Camera-type eye (tissue), 1 donor: Measurements from ENCODE around the gene NUDT8. TPM values are rescaled to one million over a fixed set of nuclear protein-coding genes. Genes with fewer than 3 reads are reported as not detected.

Experiments used
- total RNA-seq: library from RNA; depleted of rRNA; stranded (reverse); fragments of >200 nt; gene quantifications from one replicate; pipeline ENCODE4 v1.2.3, GENCODE V29; 2014

NUDT8 gene
- total RNA-seq, result 3.7 TPM

GRCh38 chr11:67629386-67630227 lies at the start of gene NUDT8:
Gene NUDT8, minus strand, starts transcription at chr11:67629937. Its CDS starts 26 bp downstream, at chr11:67629911.

GRCh38 chr11:67674442-67674871 lies 44.7 kb upstream of the NUDT8 start, which contains the start of gene ALDH3B2:
Gene ALDH3B2, minus strand, starts transcription at chr11:67674623. Its CDS starts 7,688 bp downstream, at chr11:67666935.

GRCh38 chr11:67639438-67639859 lies 9.7 kb upstream of the NUDT8 start, which contains the start of gene TBX10:
Gene TBX10, minus strand, starts transcription at chr11:67639763. Its CDS starts 291 bp downstream, at chr11:67639472.

GRCh38 chr11:67606492-67607295 lies 23.0 kb downstream of the NUDT8 start, which contains the start of gene NDUFV1:
Gene NDUFV1, plus strand, starts transcription at chr11:67606936. Its CDS starts 69 bp downstream, at chr11:67607005.

GRCh38 chr11:67583247-67584204 lies 46.2 kb downstream of the NUDT8 start, which contains the start of gene GSTP1:
Gene GSTP1, plus strand, starts transcription at chr11:67583812. Its CDS starts 32 bp downstream, at chr11:67583844.

Other genes with a start within 250 kb of the NUDT8 start
- 26.6 TPM for gene RAD9A, start 238.0 kb downstream of the NUDT8 start, total RNA-seq
- 85.5 TPM for gene PPP1CA, start 228.1 kb downstream of the NUDT8 start, total RNA-seq
- gene TBC1D10C, start 225.9 kb downstream of the NUDT8 start, total RNA-seq, result 1.4 TPM
- gene CARNS1, start 214.3 kb downstream of the NUDT8 start, total RNA-seq, result 5.1 TPM
- 41.7 TPM for gene RPS6KB2, start 201.4 kb downstream of the NUDT8 start, total RNA-seq
- gene PTPRCAP, start 192.3 kb downstream of the NUDT8 start, total RNA-seq, result 0.71 TPM
- 55.3 TPM for gene CORO1B, start 186.5 kb downstream of the NUDT8 start, total RNA-seq
- not detected for gene GPR152, start 177.2 kb downstream of the NUDT8 start, total RNA-seq
- gene CABP4, start 174.6 kb downstream of the NUDT8 start, total RNA-seq, result 6.3 TPM
- 73.1 TPM for gene TMEM134, start 160.7 kb downstream of the NUDT8 start, total RNA-seq
- gene AIP, start 146.9 kb downstream of the NUDT8 start, total RNA-seq, result 49.3 TPM
- gene PITPNM1, start 124.6 kb downstream of the NUDT8 start, total RNA-seq, result 79.8 TPM
- gene CDK2AP2, start 121.8 kb downstream of the NUDT8 start, total RNA-seq, result 13.1 TPM
- 5.6 TPM for gene CABP2, start 106.5 kb downstream of the NUDT8 start, total RNA-seq
- gene GSTP1, start 46.1 kb downstream of the NUDT8 start, total RNA-seq, result 417 TPM
- gene NDUFV1, start 23.0 kb downstream of the NUDT8 start, total RNA-seq, result 186 TPM
- not detected for gene TBX10, start 9.8 kb upstream of the NUDT8 start, total RNA-seq
- gene ACY3, start 20.8 kb upstream of the NUDT8 start, total RNA-seq, result not detected
- gene ALDH3B2, start 44.7 kb upstream of the NUDT8 start, total RNA-seq, result 0.55 TPM